ENCODE measurements around the gene KCNIP1.

DNA sequence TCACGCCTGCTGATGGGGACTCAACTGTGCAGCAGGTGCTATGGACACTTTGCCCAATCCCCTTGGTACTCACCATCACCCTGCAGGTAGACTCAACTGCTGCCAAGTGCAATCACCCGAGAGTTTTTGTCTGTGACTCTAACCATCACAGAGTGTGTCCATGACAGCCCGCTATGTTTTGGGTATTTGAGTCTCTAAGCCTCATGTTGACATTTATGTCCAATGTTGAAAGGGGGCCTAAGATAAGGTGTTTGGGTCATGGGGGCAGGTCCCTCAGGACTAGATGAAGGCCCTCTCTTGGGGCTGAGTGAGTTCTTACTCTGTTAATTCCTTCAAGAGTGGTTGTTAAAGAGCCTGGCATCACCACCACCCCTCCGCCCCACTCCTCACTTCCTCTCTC is 235.6 kb downstream of the KCNIP1 start:
- no peak for TF ChIP-seq CTCF (IDR thresholded peaks at IDR 0.05)
- TF ChIP-seq POLR2A (IDR thresholded peaks at IDR 0.05) = no peak
